Measurements from ENCODE around the gene ITPR1.

Gene ITPR1

GRCh38 chr3:4729061-4729973, 236.2 kb downstream of the ITPR1 start:
- no peak for DNase-seq

DNA sequence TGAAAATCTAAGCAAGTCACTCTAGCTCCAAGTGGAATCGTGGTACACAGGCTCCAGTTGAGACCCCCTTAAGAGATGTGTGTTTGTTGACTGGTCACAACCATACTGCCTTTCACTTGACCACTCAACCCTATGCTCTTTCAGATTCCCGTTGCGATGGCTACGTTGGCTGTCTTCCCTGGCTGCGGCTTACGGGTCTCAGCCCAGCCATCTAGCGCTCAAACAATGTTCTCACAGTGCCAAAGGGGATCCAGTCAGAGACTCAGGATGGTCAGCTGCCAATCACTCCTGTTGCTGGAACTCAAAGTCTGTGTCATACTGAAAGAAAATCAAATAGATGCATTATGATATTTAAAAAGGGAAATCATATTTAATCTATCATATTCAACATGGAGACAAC, 237.6 kb downstream of the ITPR1 start:
- DNase-seq, result no peak

- no peak for DNase-seq
Observed at GRCh38 chr3:4731543-4732111, 238.5 kb downstream of the ITPR1 start.

- DNase-seq, result no peak
Observed at GRCh38 chr3:4732925-4733324, 239.8 kb downstream of the ITPR1 start.

GRCh38 chr3:4734454-4734853, 241.3 kb downstream of the ITPR1 start:
- DNase-seq, result no peak

DNA sequence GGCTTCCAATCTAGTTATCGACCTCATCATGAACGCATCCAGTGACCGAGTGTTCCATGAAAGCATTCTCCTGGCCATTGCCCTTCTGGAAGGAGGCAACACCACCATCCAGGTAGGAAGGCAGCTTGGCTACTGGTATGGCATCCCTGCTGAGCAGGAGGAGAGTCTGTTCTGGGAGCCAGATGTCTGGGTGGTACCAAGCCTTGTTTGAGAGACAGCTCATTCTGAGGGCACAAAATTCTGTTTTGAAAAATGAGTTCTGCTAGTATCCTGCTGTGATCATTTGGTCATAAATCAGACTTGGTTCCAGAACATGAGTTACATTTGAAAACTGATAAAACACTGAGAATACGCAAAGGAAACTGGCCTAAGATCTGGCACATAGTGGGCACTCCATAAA, 242.1 kb downstream of the ITPR1 start:
- DNase-seq, result no peak

DNA sequence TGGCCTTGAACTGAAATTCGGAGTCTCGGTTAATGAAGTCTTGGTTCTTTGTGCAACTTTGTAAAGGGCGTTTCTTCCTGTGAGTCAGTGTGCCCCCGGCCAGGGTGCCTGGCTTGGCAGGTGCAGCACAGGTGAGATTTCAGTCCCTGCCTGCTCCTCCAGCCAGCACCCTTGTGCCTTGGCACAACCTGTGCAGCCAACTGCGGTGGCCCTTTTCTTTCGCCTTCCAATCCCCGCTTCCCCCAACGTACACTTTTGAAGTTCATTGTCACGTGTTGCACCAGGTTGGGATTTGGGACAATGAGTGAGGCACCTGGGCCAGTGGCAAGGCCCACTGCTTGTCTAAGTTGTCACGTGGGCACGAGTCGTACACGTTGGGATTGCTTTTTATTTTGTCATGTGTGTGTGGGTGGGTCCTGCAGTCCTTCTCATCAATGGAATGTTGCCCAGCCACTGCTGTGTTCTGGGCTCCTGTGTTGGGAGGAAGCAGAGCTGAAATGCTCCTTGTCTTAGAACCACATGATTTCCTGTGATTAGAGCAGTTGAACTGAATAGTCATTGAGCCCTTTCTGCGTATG, 243.2 kb downstream of the ITPR1 start:
- no peak for DNase-seq

DNA sequence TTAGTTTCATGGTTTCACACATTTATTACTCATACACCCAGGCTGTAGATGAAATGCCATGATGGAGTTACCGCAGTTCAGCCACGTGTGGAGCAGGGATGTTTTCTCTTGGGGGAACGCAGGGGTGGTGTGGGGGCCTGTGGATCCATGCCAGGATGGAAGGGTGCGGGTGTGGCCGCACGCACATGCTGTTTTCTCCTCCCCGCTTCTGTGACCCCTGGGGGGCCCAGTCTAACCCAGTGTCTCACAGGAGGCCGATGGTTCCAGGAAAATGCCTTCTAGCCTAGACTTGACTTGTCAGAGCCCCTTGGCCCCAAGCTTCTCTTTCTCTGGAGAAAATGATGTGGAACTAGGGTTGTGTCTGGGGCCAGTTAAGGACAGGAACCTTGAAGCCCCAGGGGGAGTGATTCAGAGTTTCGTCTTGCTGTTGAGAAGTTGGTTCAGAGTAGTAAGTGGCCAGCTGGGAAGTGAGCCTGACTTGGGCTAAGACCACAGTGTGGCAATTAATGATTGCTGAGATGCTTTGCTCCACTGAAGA, 245.7 kb downstream of the ITPR1 start:
- DNase-seq, result no peak

DNA sequence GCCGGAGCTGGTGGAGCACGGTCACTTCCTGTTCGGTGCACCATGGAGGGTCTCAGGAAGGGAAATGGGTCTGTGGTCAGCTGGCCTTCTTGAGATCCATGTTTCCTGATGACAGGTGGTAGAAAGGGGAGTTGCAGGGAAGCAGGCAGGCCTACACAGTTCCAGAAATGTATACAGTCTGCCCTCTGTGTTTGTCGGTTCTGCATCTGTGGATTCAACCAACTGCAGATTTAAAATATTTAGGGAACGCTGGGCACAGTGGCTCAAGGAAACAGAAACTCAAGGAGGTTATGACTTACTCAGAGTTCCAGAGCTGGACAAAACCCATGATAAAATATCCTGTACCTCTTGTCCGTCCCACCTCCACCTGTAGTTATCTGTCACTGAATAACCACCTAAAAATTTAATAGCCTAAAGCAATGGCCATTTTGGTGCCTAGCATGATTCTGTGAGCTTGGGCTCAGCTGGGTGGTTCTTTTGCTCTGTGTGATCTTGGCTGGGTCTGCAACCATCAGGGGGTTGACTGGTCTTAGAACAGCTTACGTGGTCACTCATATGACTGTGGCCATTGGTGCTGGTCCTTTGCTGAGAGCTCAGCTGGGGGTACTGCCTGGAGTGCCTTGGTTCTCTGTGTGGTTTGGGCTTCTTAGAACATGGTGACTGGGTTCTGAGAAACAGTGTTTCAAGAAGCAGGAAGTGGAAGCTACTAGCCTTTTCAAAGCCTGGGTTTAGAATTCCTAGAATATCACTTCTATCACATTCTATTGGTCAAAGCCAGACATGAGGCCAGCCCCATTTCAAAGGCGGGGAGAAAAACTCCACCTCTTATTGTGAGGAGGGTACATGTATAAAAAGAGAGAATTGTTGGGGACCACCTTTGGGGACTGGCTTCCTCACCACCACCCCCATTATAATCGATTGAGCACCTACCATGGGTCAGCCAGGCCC, 246.4 kb downstream of the ITPR1 start:
- DNase-seq, result peak; percentile 27

- DNase-seq, result peak; percentile 15
Observed at GRCh38 chr3:4740397-4741105, 247.4 kb downstream of the ITPR1 start.

DNA sequence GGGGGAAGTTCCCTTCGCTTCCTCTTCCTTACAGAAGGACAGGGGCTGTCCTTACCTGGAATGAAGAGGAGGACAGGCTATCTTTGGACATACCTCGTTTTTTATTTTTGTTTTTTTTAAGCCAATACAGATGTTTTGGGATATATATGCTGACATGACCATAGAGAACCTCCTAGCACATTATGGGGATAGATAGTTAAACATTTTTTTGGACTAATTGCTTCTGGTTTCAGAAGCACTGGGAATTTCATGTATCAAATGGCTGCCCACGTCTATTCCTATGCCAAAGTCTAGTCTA, 247.9 kb downstream of the ITPR1 start:
- DNase-seq, result no peak

GRCh38 chr3:4741404-4742307, 248.5 kb downstream of the ITPR1 start:
- no peak for DNase-seq

- DNase-seq, result no peak
Observed at GRCh38 chr3:4742359-4742758, 249.2 kb downstream of the ITPR1 start.

DNA sequence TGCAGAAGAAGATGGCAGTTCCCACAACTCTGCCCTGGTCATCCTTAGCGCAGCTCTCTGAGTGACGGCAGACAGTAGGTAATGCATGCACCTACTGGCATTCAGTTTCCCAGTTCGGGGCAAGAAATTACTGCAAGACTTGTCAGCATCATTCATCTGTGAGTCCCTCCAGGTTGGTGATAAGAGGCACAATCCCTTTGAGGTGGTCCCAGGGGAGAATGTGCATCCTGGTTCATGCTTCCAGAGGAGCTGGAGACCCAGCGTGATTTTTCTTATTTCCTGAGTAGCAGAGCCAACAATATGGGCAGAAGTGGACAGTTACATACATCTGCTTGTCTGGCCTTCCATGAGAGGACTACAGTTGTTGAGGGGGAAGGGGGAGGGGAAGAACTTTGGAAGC, 250.2 kb downstream of the ITPR1 start:
- DNase-seq, result no peak

GRCh38 chr3:4744405-4745234, 251.5 kb downstream of the ITPR1 start:
- DNase-seq, result no peak

- DNase-seq, result no peak
Observed at GRCh38 chr3:4745235-4745610, 252.1 kb downstream of the ITPR1 start.

GRCh38 chr3:4746241-4746958, 253.3 kb downstream of the ITPR1 start:
- no peak for DNase-seq

DNA sequence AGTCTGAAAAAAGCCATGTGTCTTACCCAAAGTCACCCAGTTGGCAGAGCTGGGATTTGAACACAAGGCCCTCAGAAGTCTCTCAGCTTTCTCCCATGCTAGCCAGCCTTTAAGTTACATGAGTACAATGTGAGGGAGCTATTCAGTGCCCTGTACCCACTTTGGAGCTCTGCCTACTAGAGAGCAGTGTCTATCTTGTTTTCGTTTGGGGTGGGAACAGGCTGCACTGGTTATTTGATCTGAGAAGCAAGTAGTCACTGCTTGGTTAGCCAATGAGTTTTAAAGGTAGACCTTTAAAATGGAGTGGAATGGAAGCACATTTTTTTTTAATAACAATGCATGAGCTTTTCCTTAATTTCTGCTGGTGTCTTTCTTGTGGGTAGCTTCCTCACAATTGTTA, 255.0 kb downstream of the ITPR1 start:
- DNase-seq, result no peak

GRCh38 chr3:4748701-4749378, 255.7 kb downstream of the ITPR1 start:
- DNase-seq, result peak; percentile 14

Data from CD4-positive, alpha-beta T cell treated with Interleukin-10 for 1 hour (primary cell).